Testis (tissue), 3 donors: ENCODE results near the gene TEX54. TPM values are rescaled to one million over a fixed set of nuclear protein-coding genes. Genes with fewer than 3 reads are reported as not detected.
A peak's percentile ranks its signal among the peaks of the same experiment; 100 is the strongest.

Experiments used
- DNase-seq: peaks from one replicate; pipeline ENCODE4 v3.0.0-alpha.2; 2019
- H3K27ac ChIP-seq, 2 donors: fragments of 200-600 bp; sonication (generic); one replicate each; pipeline ENCODE4 v1.5.1; 2019
- H3K27me3 ChIP-seq: fragments of 200-600 bp; sonication (generic); one replicate; pipeline ENCODE4 v1.5.1; 2019
- H3K36me3 ChIP-seq: fragments of 200-600 bp; sonication (generic); one replicate; pipeline ENCODE4 v1.5.1; 2017; ENCODE audit warnings: low read depth; ENCODE audit errors: missing control alignments
- H3K4me1 ChIP-seq: fragments of 200-600 bp; sonication (generic); one replicate; pipeline ENCODE4 v1.5.1; 2019
- H3K4me3 ChIP-seq, 2 donors: fragments of 200-600 bp; sonication (generic); one replicate each; pipeline ENCODE4 v1.5.1; 2017 to 2019
- H3K9me3 ChIP-seq: fragments of 200-600 bp; sonication (generic); one replicate; pipeline ENCODE4 v1.5.1; 2017
- POLR2A ChIP-seq: fragments of 450-650 bp; IDR thresholded peaks from one replicate; pipeline ENCODE4 v1.6.1; 2017; ENCODE audit warnings: antibody characterized with exemption, mild to moderate bottlenecking, moderate library complexity
- WGBS, 2 donors: methylation state at CpG; one replicate each; pipeline ENCODE4 v1.1.5; 2018; 5-methylcytosine and 5-hydroxymethylcytosine counted together
- intact Hi-C: fragments of 100-400 bp; cut with DNase I; formaldehyde crosslinking; loops from one replicate; pipeline ENCODE4 v1.15.1; 2023; ENCODE audit warnings: low total_unique reads
- polyA plus RNA-seq: library from polyadenylated mRNA; stranded (reverse); fragments of 350-450 nt; fragmentation: Illumina TruSeq; extraction: RNeasy Lipid Tissue Mini Kit (QIAGEN cat#74804); gene quantifications from one replicate; pipeline ENCODE4 v1.2.3, GENCODE V29; 2014; ENCODE audit warnings: low read depth, low replicate concordance; ENCODE audit not compliant: insufficient read depth
- total RNA-seq, 2 donors: library from RNA; depleted of rRNA; stranded (reverse); fragments of >200 nt; gene quantifications; one replicate each; pipeline ENCODE4 v1.2.3, GENCODE V29; 2016
- TF ChIP-seq, protein P1 (sequence below), 3 experiments: fragments of 450-650 bp in 2 of 3; fragments of 200-600 bp in 1 of 3; sonication (generic) in 1 of 3; IDR thresholded peaks; one replicate each; pipeline ENCODE4 v1.5.1; 2016 to 2019; ENCODE audit warnings: antibody characterized with exemption in 3 of 3, mild to moderate bottlenecking in 2 of 3, moderate library complexity in 1 of 3

The TEX54 gene
- total and polyA plus RNA-seq, 3 donors from 2014 or later: 18.4 to 40.7 (median 38.1) TPM

DNA sequence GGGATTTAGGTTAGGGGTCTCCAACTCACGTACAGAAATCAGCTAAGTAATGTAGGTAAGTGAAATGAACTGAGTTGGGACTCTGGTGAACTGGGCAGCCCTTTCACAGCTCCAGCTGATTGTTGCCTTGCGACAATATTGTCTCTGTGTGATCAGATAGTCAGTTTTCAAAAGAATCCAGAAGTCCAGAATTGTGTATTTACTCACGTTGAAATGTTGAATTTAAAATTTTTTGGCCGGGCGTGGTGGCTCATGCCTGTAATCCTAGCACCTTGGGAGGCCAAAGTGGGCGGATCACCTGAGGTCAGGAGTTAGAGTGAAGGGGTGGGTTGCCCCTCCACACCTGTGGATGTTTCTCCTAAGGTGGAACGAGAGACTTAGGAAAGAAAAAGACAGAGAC lies 25.6 kb upstream of the TEX54 start:
- Histone ChIP-seq H3K27me3 (no peaks in the 10 kb centered on the region), H3K4me1 (peaks cover 36% of the 10 kb centered on the region), H3K9me3 (no peaks in the 10 kb centered on the region), H3K27ac (no peak overlapping the region), H3K4me3 (no peak overlapping the region), H3K36me3 (no peaks in the 10 kb centered on the region)
- WGBS, 2 donors: 84 to 89% methylated on average over 7 of the region's 7 CpGs
- intact Hi-C loops: loop anchor here (10.0 kb wide), 1 partner anchor 73 kb away; the partner anchor contains the start of gene TMEM179B
- no peak for DNase-seq
- TF ChIP-seq POLR2A: no peak
- TF ChIP-seq, protein P1, sequence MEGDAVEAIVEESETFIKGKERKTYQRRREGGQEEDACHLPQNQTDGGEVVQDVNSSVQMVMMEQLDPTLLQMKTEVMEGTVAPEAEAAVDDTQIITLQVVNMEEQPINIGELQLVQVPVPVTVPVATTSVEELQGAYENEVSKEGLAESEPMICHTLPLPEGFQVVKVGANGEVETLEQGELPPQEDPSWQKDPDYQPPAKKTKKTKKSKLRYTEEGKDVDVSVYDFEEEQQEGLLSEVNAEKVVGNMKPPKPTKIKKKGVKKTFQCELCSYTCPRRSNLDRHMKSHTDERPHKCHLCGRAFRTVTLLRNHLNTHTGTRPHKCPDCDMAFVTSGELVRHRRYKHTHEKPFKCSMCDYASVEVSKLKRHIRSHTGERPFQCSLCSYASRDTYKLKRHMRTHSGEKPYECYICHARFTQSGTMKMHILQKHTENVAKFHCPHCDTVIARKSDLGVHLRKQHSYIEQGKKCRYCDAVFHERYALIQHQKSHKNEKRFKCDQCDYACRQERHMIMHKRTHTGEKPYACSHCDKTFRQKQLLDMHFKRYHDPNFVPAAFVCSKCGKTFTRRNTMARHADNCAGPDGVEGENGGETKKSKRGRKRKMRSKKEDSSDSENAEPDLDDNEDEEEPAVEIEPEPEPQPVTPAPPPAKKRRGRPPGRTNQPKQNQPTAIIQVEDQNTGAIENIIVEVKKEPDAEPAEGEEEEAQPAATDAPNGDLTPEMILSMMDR (IDR thresholded peaks at IDR 0.05): no peak

DNA sequence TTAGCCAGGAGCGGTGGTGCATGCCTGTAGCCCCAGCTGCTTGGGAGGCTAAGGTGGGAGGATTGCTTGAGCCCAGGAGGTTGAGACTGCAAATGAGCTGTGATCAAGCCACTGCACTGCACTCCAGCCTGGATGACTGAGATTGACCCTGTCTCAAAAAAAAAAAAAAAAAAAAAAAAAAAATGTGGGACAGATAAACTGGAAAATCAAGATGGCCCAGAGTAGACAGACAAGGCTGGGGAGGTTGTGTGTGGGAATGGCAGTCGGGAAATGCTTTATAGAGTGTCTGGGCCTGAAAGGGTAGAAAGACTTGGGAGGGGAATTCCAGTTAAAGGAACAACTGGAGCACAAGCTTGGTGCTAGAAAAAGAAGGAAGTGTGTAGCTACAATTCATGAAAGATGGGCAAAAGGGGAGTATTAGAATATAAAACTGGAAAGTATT lies 24.9 kb upstream of the TEX54 start:
- no peak overlapping the region for H3K27ac ChIP-seq

DNA sequence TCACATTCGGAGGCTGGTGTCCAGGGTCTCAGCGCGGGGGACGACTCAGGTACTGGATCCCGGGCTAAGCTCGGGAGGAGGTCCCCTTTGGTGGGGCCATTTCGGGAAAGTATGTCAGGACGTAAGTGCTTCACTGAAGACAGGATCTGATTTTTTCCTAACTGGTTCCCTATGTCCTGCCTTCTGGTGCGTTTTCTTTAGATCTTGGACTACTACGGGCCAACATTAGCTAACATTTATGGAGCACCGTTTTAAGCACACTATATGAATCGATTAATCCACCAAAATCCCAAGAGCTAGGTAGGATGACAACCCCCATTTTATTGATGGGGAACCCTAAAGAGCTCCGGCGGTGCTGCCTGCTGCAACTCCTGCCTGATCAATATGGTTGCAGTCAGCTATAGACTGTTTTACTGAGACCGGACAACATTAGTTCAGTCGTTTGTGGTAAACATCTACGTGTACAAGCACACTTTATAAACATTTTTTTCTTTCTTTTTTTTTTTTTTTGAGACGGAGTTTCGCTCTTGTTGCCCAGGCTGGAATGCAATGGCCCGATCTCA lies 23.8 kb upstream of the TEX54 start:
- no peaks in the 10 kb centered on the region for H3K9me3 ChIP-seq
- TF ChIP-seq POLR2A: no peak
- WGBS, 2 donors: 6 to 10% methylated on average over 19 to 20 of the region's 20 CpGs
- no peaks in the 10 kb centered on the region for H3K27me3 ChIP-seq
- H3K4me1 ChIP-seq: peaks cover 36% of the 10 kb centered on the region
- peak overlapping the region in 1 of 2 donors; percentile 13 for H3K27ac ChIP-seq
- intact Hi-C loops: loop anchor here (10.0 kb wide), 1 partner anchor 72 kb away; the partner anchor contains the start of gene TMEM179B
- peak overlapping the region; percentile 77 to 89 for H3K4me3 ChIP-seq
- DNase-seq: no peak
- no peaks in the 10 kb centered on the region for H3K36me3 ChIP-seq

More for the DNA sequence above, 24.9 kb upstream of the TEX54 start:
- Histone ChIP-seq H3K27me3 (no peaks in the 10 kb centered on the region), H3K9me3 (no peaks in the 10 kb centered on the region), H3K4me3 (no peak overlapping the region), H3K4me1 (peaks cover 36% of the 10 kb centered on the region), H3K36me3 (no peaks in the 10 kb centered on the region)
- no peak for DNase-seq
- TF ChIP-seq POLR2A: no peak
- TF ChIP-seq, protein P1 (IDR thresholded peaks at IDR 0.05): no peak
- intact Hi-C loops: loop anchor here (10.0 kb wide), 1 partner anchor 73 kb away; the partner anchor contains the start of gene TMEM179B
- 76 to 77% methylated on average over 2 of the region's 2 CpGs for WGBS, 2 donors

DNA sequence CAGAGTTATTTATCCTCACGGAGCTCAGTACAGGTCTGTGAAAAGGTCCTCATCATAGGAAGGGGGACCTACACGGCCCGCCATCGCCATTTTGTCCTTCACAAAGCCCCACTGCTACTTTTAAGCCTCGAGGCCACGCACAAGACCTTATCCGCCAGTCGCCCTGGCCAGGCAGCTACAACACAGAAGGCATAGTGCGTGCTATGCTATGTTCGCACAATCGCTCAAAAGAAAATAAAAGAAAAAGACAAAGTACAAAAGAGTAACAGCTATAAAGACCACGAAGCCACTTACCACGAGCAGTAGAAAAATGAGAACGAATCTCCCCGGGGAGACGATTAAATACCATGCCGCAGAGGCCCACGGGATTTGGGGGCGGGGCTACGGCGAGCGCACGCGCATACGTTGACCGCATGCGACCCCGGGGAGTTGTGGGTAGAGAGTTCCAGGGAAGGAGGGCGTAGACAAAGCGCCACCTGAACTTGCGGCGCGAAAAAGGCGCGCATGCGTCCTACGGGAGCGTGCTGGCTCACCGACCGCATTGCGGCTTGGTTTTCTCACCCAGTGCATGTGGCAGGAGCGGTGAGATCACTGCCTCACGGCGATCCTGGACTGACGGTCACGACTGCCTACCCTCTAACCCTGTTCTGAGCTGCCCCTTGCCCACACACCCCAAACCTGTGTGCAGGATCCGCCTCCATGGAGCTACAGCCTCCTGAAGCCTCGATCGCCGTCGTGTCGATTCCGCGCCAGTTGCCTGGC lies 23.1 kb upstream of the TEX54 start:
- H3K4me3 ChIP-seq: peak overlapping the region; percentile 77 to 89
- H3K4me1 ChIP-seq: peaks cover 31% of the 10 kb centered on the region
- DNase-seq: peak; percentile 95
- peak overlapping the region; percentile 75 to 83 for H3K27ac ChIP-seq
- 0 to 2% methylated on average over 44 to 54 of the region's 54 CpGs for WGBS, 2 donors
- peak; percentile 63 for TF ChIP-seq POLR2A
- TF ChIP-seq, protein P1 (IDR thresholded peaks at IDR 0.05): peak in 1 of 3 experiments; percentile 26
- no peaks in the 10 kb centered on the region for H3K27me3 ChIP-seq
- H3K9me3 ChIP-seq: no peaks in the 10 kb centered on the region
- H3K36me3 ChIP-seq: no peaks in the 10 kb centered on the region
- intact Hi-C loops: loop anchor here (10.0 kb wide), 1 partner anchor 71 kb away; the partner anchor contains the start of gene TMEM179B
